Tibial artery (tissue), 4 donors: ENCODE measurements around the gene GLRA3.
A peak's percentile ranks its signal among the peaks of the same experiment; 100 is the strongest.

Experiments
- DNase-seq, 2 donors: peaks; one replicate each; pipeline ENCODE4 v3.0.0-alpha.2; 2019
- H3K27ac ChIP-seq, 2 donors: fragments of 200-600 bp; sonication (generic) in 1 of 2; 1 replicate in 1 of 2; 2 replicates in 1 of 2; pipeline ENCODE4 v1.5.1; 2018 to 2019; ENCODE audit warnings: mild to moderate bottlenecking in 1 of 2
- H3K27me3 ChIP-seq, 2 donors: fragments of 200-600 bp; sonication (generic) in 1 of 2; one replicate each; pipeline versions ENCODE4 v1.5.1 to v1.6.0; 2016 to 2019
- H3K36me3 ChIP-seq, 3 donors: fragments of 200-600 bp; sonication (generic) in 2 of 3; one replicate each; pipeline ENCODE4 v1.5.1; 2016 to 2019; ENCODE audit warnings: mild to moderate bottlenecking in 2 of 3
- H3K4me1 ChIP-seq, 4 donors: fragments of 200-600 bp; sonication (generic) in 2 of 4; 1 replicate in 3 of 4; 2 replicates in 1 of 4; pipeline ENCODE4 v1.5.1; 2016 to 2019
- H3K4me3 ChIP-seq, 2 donors: fragments of 200-600 bp; sonication (generic) in 1 of 2; 1 replicate in 1 of 2; 2 replicates in 1 of 2; pipeline ENCODE4 v1.5.1; 2018 to 2019; ENCODE audit warnings: mild to moderate bottlenecking in 2 of 2
- H3K9me3 ChIP-seq, 3 donors: fragments of 200-600 bp; sonication (generic) in 1 of 3; one replicate each; pipeline ENCODE4 v1.5.1; 2016 to 2019
- CTCF ChIP-seq, 2 experiments: fragments of 200-600 bp in 1 of 2; fragments of 450-650 bp in 1 of 2; IDR thresholded peaks; one replicate each; pipeline ENCODE4 v1.5.1; 2017 to 2019; ENCODE audit warnings: antibody characterized with exemption in 2 of 2, mild to moderate bottlenecking in 1 of 2, moderate library complexity in 1 of 2
- intact Hi-C: fragments of 100-400 bp; cut with DNase I; formaldehyde crosslinking; loops from one replicate; pipeline ENCODE4 v1.15.0; 2023; ENCODE audit warnings: low total_unique reads

The GLRA3 gene

GRCh38 chr4:174775366-174775765 is 53.7 kb downstream of the GLRA3 start:
- Histone ChIP-seq H3K4me1 (no peaks in the 10 kb centered on the region), H3K4me3 (no peak overlapping the region), H3K36me3 (no peaks in the 10 kb centered on the region), H3K27me3 (no peaks in the 10 kb centered on the region), H3K9me3 (no peaks in the 10 kb centered on the region), H3K27ac (no peak overlapping the region)
- no peak for TF ChIP-seq CTCF (IDR thresholded peaks at IDR 0.05)
- DNase-seq, result no peak
- intact Hi-C loops, result no loop called here

DNA sequence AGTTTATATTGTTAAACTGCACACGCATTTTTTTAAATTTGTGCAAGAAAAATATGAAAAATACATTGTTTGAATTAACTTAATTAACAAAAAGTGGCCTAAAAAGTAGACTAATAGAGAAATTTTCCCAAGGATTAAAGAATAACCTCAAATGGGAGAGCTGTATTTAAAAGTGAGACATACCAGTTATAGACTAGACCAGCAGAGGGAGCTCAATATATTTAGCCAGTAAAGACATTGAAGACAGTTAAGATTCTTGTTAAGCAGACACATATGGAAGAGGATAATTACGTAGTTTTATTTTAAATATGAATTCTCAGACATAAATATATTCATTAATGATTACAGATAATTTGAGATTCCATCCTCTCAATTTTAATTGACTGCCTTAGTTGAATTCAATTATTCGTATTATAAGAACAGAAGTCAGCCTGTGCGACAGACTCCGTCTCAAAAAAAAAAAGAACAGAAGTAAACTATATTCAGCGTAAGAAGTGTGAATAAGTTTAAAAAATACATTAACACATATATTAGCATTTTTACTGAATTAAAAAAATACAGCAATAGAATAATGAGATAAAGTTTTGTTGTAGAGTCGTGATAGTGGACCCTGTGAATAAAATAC is 64.8 kb downstream of the GLRA3 start:
- intact Hi-C loops, result loop anchor here (10.0 kb wide), 1 partner anchor 781 kb away; no protein-coding TSS in a partner anchor
- DNase-seq, result no peak
- no peaks in the 10 kb centered on the region for H3K4me1 ChIP-seq
- H3K27me3 ChIP-seq, result no peaks in the 10 kb centered on the region
- H3K9me3 ChIP-seq, result no peaks in the 10 kb centered on the region
- no peaks in the 10 kb centered on the region for H3K36me3 ChIP-seq
- TF ChIP-seq CTCF (IDR thresholded peaks at IDR 0.05), result peak; percentile 50 to 53
- no peak overlapping the region for H3K27ac ChIP-seq
- H3K4me3 ChIP-seq, result no peak overlapping the region

DNA sequence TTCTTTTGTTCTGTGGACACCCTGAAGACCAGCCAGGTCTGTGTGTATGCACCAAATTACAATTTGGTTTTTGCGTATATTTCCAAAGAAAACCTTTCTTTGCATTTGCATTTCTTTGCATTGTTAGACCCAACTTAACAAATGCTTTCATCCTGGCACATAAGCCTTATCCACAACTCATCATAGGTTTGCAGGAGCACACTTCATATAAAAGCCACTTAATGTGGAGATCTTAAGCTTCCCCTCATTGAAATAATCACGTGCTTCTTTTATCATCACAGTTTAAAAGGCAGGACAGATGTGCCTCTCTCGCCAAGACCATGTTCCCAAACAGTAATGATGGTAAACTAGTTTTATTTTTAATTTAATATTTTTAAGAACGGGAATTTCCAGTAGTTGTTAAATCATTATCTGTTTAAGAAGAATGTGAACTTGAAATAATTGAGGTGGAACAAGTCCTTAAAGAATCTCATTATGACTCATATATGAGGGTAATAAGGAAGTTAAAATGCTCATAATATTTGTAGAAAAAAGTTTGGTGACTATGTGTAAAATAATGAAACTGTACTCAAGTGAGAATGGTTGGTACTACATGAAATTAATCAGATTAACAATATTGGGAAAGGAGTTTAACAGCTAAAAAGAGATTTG is 65.5 kb downstream of the GLRA3 start:
- no peak for DNase-seq
- intact Hi-C loops, result loop anchor here (10.0 kb wide), 1 partner anchor 781 kb away; no protein-coding TSS in a partner anchor
- TF ChIP-seq CTCF (IDR thresholded peaks at IDR 0.05), result no peak

DNA sequence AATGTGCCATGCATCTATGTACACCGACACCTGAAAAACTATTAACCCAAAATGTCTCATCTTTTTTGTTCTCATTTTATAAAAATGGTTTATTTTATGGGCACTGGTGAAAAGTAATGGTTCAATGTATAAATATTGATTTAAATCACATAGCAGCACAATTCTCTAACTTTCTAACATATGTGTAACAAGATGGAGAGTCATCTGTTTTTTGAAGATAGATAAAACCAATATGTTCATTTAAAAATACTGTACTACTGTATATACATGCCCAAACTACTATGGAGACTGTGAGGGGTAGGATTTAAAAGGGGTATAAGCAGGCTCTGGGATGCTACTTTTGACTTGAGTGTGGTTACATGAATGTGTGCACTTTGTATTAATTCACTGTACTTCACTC is 67.6 kb downstream of the GLRA3 start:
- no peaks in the 10 kb centered on the region for H3K36me3 ChIP-seq
- no peak overlapping the region for H3K4me3 ChIP-seq
- no peak for TF ChIP-seq CTCF (IDR thresholded peaks at IDR 0.05)
- no peak for DNase-seq
- H3K27ac ChIP-seq, result no peak overlapping the region
- intact Hi-C loops, result loop anchor here (10.0 kb wide), 1 partner anchor 783 kb away; no protein-coding TSS in a partner anchor
- no peaks in the 10 kb centered on the region for H3K27me3 ChIP-seq
- H3K9me3 ChIP-seq, result no peaks in the 10 kb centered on the region
- no peaks in the 10 kb centered on the region for H3K4me1 ChIP-seq

More for the DNA sequence above, 65.5 kb downstream of the GLRA3 start:
- Histone ChIP-seq H3K27ac (no peak overlapping the region), H3K27me3 (no peaks in the 10 kb centered on the region), H3K4me3 (no peak overlapping the region), H3K9me3 (no peaks in the 10 kb centered on the region), H3K4me1 (no peaks in the 10 kb centered on the region), H3K36me3 (no peaks in the 10 kb centered on the region)

DNA sequence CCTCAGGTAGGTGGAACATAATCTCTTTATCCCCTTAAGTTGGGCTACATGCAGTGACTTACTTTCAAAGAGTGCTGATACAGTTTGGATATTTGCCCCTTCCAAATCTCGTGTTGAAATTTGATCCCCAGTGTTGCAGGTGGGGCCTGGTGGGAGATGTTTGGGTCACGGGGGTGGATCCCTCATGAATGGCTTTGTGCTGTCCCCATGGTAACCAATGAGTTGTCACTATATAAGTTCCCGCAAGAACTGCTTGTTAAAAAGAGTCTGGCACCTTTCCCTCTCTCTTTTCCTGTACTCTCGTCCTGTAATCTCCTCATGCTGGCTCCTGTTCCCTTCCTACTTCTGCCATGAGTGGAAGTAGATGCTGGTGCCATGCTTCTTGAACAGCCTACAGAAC is 71.3 kb downstream of the GLRA3 start:
- no peak for DNase-seq
- H3K27me3 ChIP-seq, result no peaks in the 10 kb centered on the region
- no peaks in the 10 kb centered on the region for H3K36me3 ChIP-seq
- no peaks in the 10 kb centered on the region for H3K9me3 ChIP-seq
- no peak for TF ChIP-seq CTCF (IDR thresholded peaks at IDR 0.05)
- H3K27ac ChIP-seq, result no peak overlapping the region
- intact Hi-C loops, result no loop called here
- H3K4me1 ChIP-seq, result no peaks in the 10 kb centered on the region
- no peak overlapping the region for H3K4me3 ChIP-seq
